Measurements from ENCODE around the gene BHMT. TPM values are rescaled to one million over a fixed set of nuclear protein-coding genes. Genes with fewer than 3 reads are reported as not detected.

BHMT gene
- polyA plus RNA-seq, 1 donor, result 0.87 TPM

DNA sequence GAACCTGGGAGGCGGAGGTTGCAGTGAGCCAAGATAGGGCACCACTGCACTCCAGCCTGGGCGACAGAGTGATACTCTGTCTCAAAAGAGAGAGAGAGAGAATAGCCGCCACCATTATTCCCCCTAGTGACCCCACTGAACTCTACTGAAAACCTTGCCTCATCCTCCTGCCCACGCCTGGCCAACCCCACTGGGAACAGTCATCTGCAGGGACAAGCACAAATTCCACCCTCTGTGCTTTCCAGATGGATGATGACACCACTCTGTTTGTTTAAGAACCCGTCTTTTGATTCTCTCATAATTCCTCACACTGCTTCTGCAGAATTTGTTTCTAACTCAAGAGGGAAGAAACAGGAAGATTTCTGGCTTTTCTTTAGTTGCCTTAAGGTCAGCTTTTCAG is 29.8 kb upstream of the BHMT start:
- no peak for DNase-seq
- H3K27me3 ChIP-seq (ENCODE audit: control insufficient read depth, insufficient read depth, low read length), result no peaks in the 10 kb centered on the region
- H3K27ac ChIP-seq (ENCODE audit: low read length), result no peak overlapping the region
- WGBS (ENCODE audit: insufficient coverage, low lambda C conversion rate), result no CpG with 5 or more reads among the region's 5 CpGs
- no peak overlapping the region for H3K4me3 ChIP-seq (ENCODE audit: low read length)
- no peaks in the 10 kb centered on the region for H3K36me3 ChIP-seq (ENCODE audit: control insufficient read depth, insufficient read depth, low read length)
- no peaks in the 10 kb centered on the region for H3K9me3 ChIP-seq (ENCODE audit: control insufficient read depth, low read depth, low read length)
- H3K4me1 ChIP-seq (ENCODE audit: control insufficient read depth, insufficient read depth, low read length), result no peaks in the 10 kb centered on the region

DNA sequence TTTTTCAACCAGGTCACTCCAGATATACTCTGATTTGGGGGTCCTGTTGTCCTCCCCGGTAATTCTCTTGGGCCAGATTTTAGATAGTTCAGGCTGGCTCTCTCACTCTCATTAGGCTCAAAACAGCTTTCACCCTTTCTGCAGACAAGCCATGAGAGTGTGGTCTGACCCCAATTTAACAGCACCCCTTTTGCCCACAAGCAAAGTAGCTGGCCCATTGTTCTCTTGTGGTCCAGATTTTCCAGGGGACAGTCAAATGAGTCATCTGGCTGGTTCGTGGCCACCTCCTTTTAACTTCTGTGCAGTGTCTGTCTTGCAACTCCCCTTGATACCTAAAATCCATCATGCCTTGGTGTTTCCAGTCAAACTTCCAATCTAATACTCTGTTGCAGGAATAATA is 25.5 kb upstream of the BHMT start:
- no peaks in the 10 kb centered on the region for H3K9me3 ChIP-seq (ENCODE audit: control insufficient read depth, low read depth, low read length)
- H3K27me3 ChIP-seq (ENCODE audit: control insufficient read depth, insufficient read depth, low read length), result no peaks in the 10 kb centered on the region
- H3K4me3 ChIP-seq (ENCODE audit: low read length), result no peak overlapping the region
- WGBS (ENCODE audit: insufficient coverage, low lambda C conversion rate), result no CpG with 5 or more reads among the region's 2 CpGs
- H3K4me1 ChIP-seq (ENCODE audit: control insufficient read depth, insufficient read depth, low read length), result no peaks in the 10 kb centered on the region
- no peak for DNase-seq
- H3K27ac ChIP-seq (ENCODE audit: low read length), result no peak overlapping the region
- H3K36me3 ChIP-seq (ENCODE audit: control insufficient read depth, insufficient read depth, low read length), result no peaks in the 10 kb centered on the region

DNA sequence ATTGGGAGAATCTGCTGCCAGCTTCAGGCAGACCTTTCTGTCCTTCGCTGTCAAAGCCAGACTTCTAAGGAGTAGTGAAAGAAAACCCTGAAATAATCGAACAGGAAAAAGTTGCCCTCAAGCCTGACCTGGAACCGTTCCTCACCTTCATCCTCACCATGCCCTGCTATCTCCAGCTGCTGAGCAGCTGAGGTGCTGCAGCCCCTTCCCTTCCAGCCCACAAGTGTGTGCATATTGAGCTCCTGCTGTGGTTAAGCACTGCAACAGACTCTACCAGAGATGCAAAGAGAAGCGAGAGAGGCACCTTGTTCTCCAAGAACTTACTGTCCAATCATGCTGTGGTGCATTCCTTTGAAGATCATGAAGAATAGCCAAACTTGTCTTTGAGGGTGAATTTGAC is 23.1 kb upstream of the BHMT start:
- peaks cover 3% of the 10 kb centered on the region for H3K4me1 ChIP-seq (ENCODE audit: control insufficient read depth, insufficient read depth, low read length)
- no peaks in the 10 kb centered on the region for H3K36me3 ChIP-seq (ENCODE audit: control insufficient read depth, insufficient read depth, low read length)
- no peaks in the 10 kb centered on the region for H3K27me3 ChIP-seq (ENCODE audit: control insufficient read depth, insufficient read depth, low read length)
- no peak for DNase-seq
- H3K9me3 ChIP-seq (ENCODE audit: control insufficient read depth, low read depth, low read length), result no peaks in the 10 kb centered on the region
- no peak overlapping the region for H3K4me3 ChIP-seq (ENCODE audit: low read length)
- no peak overlapping the region for H3K27ac ChIP-seq (ENCODE audit: low read length)
- WGBS (ENCODE audit: insufficient coverage, low lambda C conversion rate), result no CpG with 5 or more reads among the region's 4 CpGs

DNA sequence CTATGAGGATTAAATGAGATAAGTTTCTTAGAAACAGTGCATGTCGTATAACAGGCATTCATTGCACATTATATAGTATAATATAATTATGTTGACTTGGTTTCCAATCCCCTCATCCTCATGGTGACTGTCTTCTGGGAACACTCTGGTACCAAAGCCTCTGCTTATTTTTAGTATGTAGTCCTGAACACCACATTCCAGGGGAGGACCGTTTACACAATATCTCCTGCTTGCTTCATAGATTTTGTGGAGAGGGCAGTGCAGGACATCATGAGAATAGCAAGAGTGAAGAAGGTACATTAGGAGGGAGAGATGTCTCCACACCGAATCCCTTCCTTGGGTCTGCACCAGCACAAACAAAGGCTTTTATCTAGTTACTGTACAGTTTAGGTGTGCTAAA is 20.5 kb upstream of the BHMT start:
- no peaks in the 10 kb centered on the region for H3K27me3 ChIP-seq (ENCODE audit: control insufficient read depth, insufficient read depth, low read length)
- no peak overlapping the region for H3K27ac ChIP-seq (ENCODE audit: low read length)
- H3K4me3 ChIP-seq (ENCODE audit: low read length), result no peak overlapping the region
- H3K36me3 ChIP-seq (ENCODE audit: control insufficient read depth, insufficient read depth, low read length), result no peaks in the 10 kb centered on the region
- no peaks in the 10 kb centered on the region for H3K9me3 ChIP-seq (ENCODE audit: control insufficient read depth, low read depth, low read length)
- 80% methylated on average over 1 of the region's 3 CpGs for WGBS (ENCODE audit: insufficient coverage, low lambda C conversion rate)
- DNase-seq, result no peak
- H3K4me1 ChIP-seq (ENCODE audit: control insufficient read depth, insufficient read depth, low read length), result peaks cover 12% of the 10 kb centered on the region

DNA sequence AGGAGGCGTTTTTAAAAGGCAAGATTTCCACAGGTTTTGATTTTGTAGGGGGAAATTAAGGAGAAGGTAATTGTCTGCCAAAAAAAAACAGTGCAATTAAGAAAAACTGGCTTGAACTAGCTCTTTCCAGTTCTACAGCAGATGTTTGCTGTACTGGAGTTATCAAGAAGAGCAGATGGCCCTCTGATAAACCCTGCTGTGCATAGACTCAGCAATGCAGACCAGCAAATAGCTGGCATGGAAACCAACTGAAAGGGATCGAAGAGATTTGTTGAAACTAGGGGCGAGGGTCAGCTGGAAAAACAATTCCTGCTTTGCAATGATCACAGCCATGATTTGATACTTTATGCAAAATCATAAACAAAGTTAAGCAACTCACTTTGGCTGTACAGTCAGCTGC is 17.8 kb upstream of the BHMT start:
- WGBS (ENCODE audit: insufficient coverage, low lambda C conversion rate), result 100% methylated on average over 1 of the region's 3 CpGs
- Histone ChIP-seq H3K27me3 (ENCODE audit: control insufficient read depth, insufficient read depth, low read length) (no peaks in the 10 kb centered on the region), H3K9me3 (ENCODE audit: control insufficient read depth, low read depth, low read length) (no peaks in the 10 kb centered on the region), H3K36me3 (ENCODE audit: control insufficient read depth, insufficient read depth, low read length) (no peaks in the 10 kb centered on the region), H3K4me3 (ENCODE audit: low read length) (no peak overlapping the region), H3K4me1 (ENCODE audit: control insufficient read depth, insufficient read depth, low read length) (peaks cover 12% of the 10 kb centered on the region), H3K27ac (ENCODE audit: low read length) (peak overlapping the region; percentile 24)
- peak in 1 of 2 donors; percentile 53 for DNase-seq

DNA sequence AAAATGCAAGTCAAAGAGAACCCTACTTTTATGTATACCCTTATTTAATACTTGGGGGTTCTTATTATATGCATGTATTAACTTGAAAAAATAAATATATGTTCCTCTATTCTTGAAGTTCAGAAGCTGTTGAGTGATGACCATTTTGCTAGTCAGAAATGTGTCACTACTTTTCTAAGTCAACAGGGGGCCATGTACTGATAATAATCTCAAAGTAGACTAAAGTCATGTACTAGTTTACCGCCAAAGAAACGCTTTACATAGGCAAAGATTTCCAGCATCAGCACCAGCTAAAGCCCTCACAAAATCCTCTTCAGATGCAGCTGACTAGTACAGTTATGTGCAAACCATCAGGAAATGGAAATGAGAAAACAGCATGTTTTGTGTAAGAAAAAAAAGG is 5.7 kb upstream of the BHMT start:
- Histone ChIP-seq H3K9me3 (ENCODE audit: control insufficient read depth, low read depth, low read length) (no peaks in the 10 kb centered on the region), H3K4me1 (ENCODE audit: control insufficient read depth, insufficient read depth, low read length) (peaks cover 14% of the 10 kb centered on the region), H3K4me3 (ENCODE audit: low read length) (no peak overlapping the region), H3K27me3 (ENCODE audit: control insufficient read depth, insufficient read depth, low read length) (peaks cover 4% of the 10 kb centered on the region), H3K27ac (ENCODE audit: low read length) (no peak overlapping the region), H3K36me3 (ENCODE audit: control insufficient read depth, insufficient read depth, low read length) (no peaks in the 10 kb centered on the region)
- DNase-seq, result no peak
- no CpG with 5 or more reads among the region's 2 CpGs for WGBS (ENCODE audit: insufficient coverage, low lambda C conversion rate)

DNA sequence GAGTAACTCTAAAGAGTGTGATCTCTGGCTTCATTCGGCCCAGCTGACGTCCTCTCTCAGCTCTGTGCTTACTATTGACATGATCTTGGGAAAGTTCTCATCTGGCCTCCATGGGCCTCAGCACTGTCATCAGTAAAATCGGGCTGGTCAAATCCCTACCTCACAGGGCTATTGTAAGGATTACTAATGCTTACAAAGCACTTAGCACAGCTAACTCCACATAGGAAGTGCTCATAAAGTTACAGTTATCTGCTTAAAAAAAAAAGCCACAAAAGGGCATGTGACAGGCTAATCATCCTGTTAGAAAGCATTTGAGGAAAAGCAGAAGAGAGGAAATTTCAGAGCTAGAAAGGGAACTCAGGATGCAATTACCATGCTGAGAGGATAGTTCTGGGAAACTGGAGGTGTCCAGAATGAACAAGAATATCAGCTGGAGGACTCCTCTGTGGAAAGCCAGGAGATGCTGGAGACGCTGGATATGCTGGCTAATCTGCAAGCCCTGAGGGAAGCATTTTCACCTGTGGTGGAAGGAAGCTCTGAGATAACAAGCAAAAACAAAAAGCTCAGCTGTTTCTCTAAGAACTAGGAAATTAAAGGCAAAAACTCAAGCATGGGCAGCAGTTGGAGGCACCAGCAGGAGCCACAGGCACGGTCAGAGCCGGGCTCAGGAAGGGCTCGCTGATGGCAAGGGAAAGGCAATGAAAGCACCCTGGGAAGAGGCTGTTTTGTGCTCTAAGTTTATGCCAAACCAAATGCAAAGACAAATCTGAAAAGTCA is 4.4 kb upstream of the BHMT start:
- 60% methylated on average over 1 of the region's 7 CpGs for WGBS (ENCODE audit: insufficient coverage, low lambda C conversion rate)
- H3K36me3 ChIP-seq (ENCODE audit: control insufficient read depth, insufficient read depth, low read length), result no peaks in the 10 kb centered on the region
- H3K27ac ChIP-seq (ENCODE audit: low read length), result peak overlapping the region; percentile 70
- peaks cover 20% of the 10 kb centered on the region for H3K4me1 ChIP-seq (ENCODE audit: control insufficient read depth, insufficient read depth, low read length)
- DNase-seq, result peak; percentile 43 to 74
- peaks cover 15% of the 10 kb centered on the region for H3K27me3 ChIP-seq (ENCODE audit: control insufficient read depth, insufficient read depth, low read length)
- peaks cover 7% of the 10 kb centered on the region for H3K9me3 ChIP-seq (ENCODE audit: control insufficient read depth, low read depth, low read length)
- no peak overlapping the region for H3K4me3 ChIP-seq (ENCODE audit: low read length)

DNA sequence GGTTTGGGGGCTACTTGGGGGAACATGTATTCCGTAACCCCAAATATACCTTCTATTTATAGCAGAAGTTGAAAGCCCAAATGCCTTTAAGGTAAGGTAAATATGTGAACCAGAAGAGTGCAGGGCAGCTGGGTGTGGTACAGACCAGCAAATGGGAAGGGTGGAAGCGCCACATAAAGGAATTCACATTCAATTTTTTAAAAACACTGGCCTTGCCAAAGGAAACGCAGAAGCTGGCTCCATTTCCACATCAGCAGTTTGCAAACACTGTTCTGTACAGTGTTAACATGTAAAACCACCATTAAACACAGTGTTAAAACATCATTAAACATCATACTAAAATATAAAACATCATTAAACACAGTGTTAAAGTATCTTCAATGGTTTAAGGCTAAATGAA is 3.5 kb upstream of the BHMT start:
- H3K9me3 ChIP-seq (ENCODE audit: control insufficient read depth, low read depth, low read length), result peaks cover 9% of the 10 kb centered on the region
- no peak overlapping the region for H3K4me3 ChIP-seq (ENCODE audit: low read length)
- no peak for DNase-seq
- no CpG with 5 or more reads among the region's 3 CpGs for WGBS (ENCODE audit: insufficient coverage, low lambda C conversion rate)
- peaks cover 20% of the 10 kb centered on the region for H3K4me1 ChIP-seq (ENCODE audit: control insufficient read depth, insufficient read depth, low read length)
- H3K36me3 ChIP-seq (ENCODE audit: control insufficient read depth, insufficient read depth, low read length), result no peaks in the 10 kb centered on the region
- H3K27ac ChIP-seq (ENCODE audit: low read length), result peak overlapping the region; percentile 70
- H3K27me3 ChIP-seq (ENCODE audit: control insufficient read depth, insufficient read depth, low read length), result peaks cover 24% of the 10 kb centered on the region

DNA sequence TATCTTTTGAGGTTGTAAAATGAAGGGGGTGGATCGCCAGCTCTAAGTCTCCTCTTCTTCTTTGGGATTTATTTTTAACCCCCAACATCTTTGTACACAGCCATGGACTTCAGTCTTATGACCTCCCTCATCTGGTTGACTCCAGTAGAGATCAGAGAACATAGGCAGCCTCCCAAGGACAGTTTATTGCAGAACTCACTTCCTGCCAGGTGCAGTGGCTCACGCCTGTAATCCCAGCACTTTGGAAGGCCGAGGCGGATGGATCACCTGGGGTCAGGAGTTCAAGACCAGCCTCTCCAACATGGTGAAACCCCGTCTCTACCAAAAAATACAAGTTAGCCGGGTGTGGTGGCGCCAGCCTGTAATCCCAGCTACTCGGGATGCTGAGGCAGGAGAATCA is 2.8 kb upstream of the BHMT start:
- Histone ChIP-seq H3K36me3 (ENCODE audit: control insufficient read depth, insufficient read depth, low read length) (no peaks in the 10 kb centered on the region), H3K4me1 (ENCODE audit: control insufficient read depth, insufficient read depth, low read length) (peaks cover 20% of the 10 kb centered on the region), H3K27me3 (ENCODE audit: control insufficient read depth, insufficient read depth, low read length) (peaks cover 27% of the 10 kb centered on the region), H3K4me3 (ENCODE audit: low read length) (no peak overlapping the region), H3K9me3 (ENCODE audit: control insufficient read depth, low read depth, low read length) (peaks cover 9% of the 10 kb centered on the region), H3K27ac (ENCODE audit: low read length) (peak overlapping the region; percentile 70)
- no CpG with 5 or more reads among the region's 8 CpGs for WGBS (ENCODE audit: insufficient coverage, low lambda C conversion rate)
- peak in 1 of 2 donors; percentile 39 for DNase-seq

DNA sequence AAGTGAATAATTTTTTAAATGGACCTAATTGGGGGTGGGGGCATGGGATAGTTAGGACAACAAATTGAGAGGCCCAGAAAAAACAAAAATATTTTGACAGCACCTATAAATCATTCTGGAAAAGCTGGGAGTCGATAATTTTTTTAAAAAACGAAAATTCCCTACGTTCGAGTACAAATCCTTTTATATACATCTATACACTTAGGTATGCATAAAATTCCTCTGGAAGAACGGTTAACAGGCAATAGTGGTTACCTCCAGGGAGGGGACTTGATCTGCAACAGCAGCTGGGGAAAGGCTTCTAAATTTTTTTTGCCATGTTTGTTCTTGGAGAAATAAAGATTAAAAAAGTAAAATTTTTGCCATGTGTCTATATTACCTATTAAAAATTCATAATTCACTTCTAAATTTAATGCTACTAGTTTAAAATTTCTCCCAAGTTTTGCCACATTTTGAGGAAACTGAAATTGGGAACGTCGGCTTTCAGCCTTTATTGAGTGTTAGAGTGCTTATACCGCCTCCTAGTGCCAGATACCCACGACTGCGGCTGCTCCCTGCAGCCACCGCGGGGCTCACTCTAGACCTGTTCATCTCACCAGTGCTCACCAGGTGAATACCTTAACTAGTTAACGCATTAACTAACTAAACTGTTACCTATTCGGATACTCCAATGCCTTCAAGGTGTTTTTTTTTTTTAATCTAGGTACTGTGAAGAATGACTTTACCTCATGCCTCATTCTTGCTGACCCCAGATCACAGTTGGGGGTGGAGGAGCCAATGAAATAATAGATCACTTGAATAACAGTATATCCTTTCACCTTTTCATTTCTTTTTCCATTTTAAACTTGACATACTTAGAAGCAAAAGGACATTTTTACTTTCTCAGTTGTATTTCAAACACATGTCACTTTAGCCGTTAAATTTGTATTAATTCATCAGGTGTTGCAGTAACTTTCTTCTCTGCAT is 1.8 kb upstream of the BHMT start:
- DNase-seq, result no peak
- Histone ChIP-seq H3K4me3 (ENCODE audit: low read length) (no peak overlapping the region), H3K27me3 (ENCODE audit: control insufficient read depth, insufficient read depth, low read length) (peaks cover 29% of the 10 kb centered on the region), H3K36me3 (ENCODE audit: control insufficient read depth, insufficient read depth, low read length) (no peaks in the 10 kb centered on the region), H3K27ac (ENCODE audit: low read length) (no peak overlapping the region), H3K9me3 (ENCODE audit: control insufficient read depth, low read depth, low read length) (peaks cover 9% of the 10 kb centered on the region), H3K4me1 (ENCODE audit: control insufficient read depth, insufficient read depth, low read length) (peaks cover 20% of the 10 kb centered on the region)
- WGBS (ENCODE audit: insufficient coverage, low lambda C conversion rate), result 88% methylated on average over 5 of the region's 15 CpGs
